ENCODE data around the gene ZNF722. TPM values are rescaled to one million over a fixed set of nuclear protein-coding genes. Genes with fewer than 3 reads are reported as not detected.

Gene ZNF722
- total RNA-seq, 1 donor from 2014 or later = not detected

DNA sequence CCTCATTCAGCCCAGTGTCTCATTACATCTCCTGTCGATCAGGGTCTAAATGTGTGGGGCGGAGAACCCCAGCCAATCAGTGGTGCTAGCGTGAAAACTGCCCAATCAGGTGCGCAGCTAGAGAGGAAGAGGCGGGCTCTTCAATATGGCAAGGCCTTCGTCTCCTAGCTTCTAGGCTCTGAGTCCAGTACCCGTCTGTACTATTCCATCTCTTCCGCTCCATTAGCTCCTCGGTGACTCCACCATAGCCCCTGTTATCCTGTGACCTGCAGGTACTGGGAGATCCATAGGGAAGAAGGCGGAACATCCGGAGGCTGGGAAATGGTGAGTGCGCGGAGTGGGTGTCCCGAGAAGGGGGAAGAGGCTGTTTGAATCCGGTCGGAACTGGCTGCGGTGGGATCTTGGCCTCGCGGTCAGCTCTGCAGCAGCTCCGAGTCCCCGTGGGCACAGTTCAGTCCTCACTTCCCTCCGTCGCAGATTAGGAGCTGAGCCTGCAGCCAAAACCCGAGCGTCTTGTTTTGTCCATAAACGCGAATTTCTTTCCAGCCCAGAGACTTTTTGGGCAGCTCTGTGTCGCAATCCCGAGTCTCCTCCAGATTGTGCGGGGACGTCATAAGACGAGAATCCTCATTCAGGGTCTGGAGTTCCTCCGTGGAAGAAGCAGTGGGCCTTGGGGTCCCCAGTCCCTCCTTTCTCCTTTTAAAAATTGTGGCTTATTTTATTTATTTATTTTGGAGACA is 46.8 kb downstream of the ZNF722 start, which contains the start of gene ZNF727:
Gene ZNF727 (plus strand): TSS at position 134 of the 740 bp plus-strand sequence. CDS start 188 bp downstream, at position 322.
- peaks cover 13% of the 10 kb centered on the region for H3K36me3 Mint-ChIP-seq (ENCODE audit: unreplicated experiment)
- no peak within 1 kb of the TSS for H3K27ac Mint-ChIP-seq (ENCODE audit: unreplicated experiment)
- TF ChIP-seq, protein P1, sequence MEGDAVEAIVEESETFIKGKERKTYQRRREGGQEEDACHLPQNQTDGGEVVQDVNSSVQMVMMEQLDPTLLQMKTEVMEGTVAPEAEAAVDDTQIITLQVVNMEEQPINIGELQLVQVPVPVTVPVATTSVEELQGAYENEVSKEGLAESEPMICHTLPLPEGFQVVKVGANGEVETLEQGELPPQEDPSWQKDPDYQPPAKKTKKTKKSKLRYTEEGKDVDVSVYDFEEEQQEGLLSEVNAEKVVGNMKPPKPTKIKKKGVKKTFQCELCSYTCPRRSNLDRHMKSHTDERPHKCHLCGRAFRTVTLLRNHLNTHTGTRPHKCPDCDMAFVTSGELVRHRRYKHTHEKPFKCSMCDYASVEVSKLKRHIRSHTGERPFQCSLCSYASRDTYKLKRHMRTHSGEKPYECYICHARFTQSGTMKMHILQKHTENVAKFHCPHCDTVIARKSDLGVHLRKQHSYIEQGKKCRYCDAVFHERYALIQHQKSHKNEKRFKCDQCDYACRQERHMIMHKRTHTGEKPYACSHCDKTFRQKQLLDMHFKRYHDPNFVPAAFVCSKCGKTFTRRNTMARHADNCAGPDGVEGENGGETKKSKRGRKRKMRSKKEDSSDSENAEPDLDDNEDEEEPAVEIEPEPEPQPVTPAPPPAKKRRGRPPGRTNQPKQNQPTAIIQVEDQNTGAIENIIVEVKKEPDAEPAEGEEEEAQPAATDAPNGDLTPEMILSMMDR (IDR thresholded peaks at IDR 0.05; ENCODE audit: partially characterized antibody, unreplicated experiment) = no peak
- no peaks in the 10 kb centered on the region for H3K4me1 Mint-ChIP-seq (ENCODE audit: low read depth, unreplicated experiment)
- peaks cover 2% of the 10 kb centered on the region for H3K27me3 Mint-ChIP-seq (ENCODE audit: unreplicated experiment)
- H3K4me3 Mint-ChIP-seq (ENCODE audit: unreplicated experiment) = no peak within 1 kb of the TSS
- peaks cover 26% of the 10 kb centered on the region for H3K9me3 Mint-ChIP-seq (ENCODE audit: unreplicated experiment)
- no peak for DNase-seq

DNA sequence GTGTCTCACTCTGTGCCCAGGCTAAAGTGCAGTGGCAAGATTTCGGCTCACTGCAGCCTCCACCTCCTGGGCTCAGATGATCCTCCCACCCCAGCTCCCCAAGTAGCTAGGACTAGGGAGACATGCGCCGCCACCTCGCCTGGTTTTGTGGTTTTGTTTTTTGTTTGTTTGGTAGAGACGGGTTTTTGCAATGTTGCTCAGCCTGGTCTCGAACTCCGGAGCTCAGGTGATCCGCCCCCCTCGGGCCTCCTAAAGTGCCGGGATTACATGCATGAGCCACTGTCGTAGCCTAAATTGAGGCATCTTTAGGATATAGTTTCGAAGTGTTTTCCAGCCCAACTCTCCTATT is 47.4 kb downstream of the ZNF722 start:
- H3K27ac Mint-ChIP-seq (ENCODE audit: unreplicated experiment) = no peak overlapping the region
- H3K4me3 Mint-ChIP-seq (ENCODE audit: unreplicated experiment) = no peak overlapping the region
- peaks cover 27% of the 10 kb centered on the region for H3K9me3 Mint-ChIP-seq (ENCODE audit: unreplicated experiment)
- H3K36me3 Mint-ChIP-seq (ENCODE audit: unreplicated experiment) = peaks cover 13% of the 10 kb centered on the region
- TF ChIP-seq, protein P1 (IDR thresholded peaks at IDR 0.05; ENCODE audit: partially characterized antibody, unreplicated experiment) = no peak
- no peak for DNase-seq
- H3K27me3 Mint-ChIP-seq (ENCODE audit: unreplicated experiment) = peaks cover 2% of the 10 kb centered on the region
- H3K4me1 Mint-ChIP-seq (ENCODE audit: low read depth, unreplicated experiment) = no peaks in the 10 kb centered on the region

Other genes with a start within 250 kb of the ZNF722 start
- not detected for gene ZNF727, start 46.6 kb downstream of the ZNF722 start, total RNA-seq (ENCODE audit: unreplicated experiment)
- not detected for gene ZNF735, start 208.4 kb downstream of the ZNF722 start, total RNA-seq (ENCODE audit: unreplicated experiment)
- gene ZNF679, start 229.6 kb downstream of the ZNF722 start, total RNA-seq (ENCODE audit: unreplicated experiment) = not detected